ENCODE results near the gene ARSD.
"Not testable (repeated sequence)": the region's sequence is repeated elsewhere in the genome, so short reads cannot be mapped to it uniquely, and the experiment has no call there.

Gene ARSD

DNA sequence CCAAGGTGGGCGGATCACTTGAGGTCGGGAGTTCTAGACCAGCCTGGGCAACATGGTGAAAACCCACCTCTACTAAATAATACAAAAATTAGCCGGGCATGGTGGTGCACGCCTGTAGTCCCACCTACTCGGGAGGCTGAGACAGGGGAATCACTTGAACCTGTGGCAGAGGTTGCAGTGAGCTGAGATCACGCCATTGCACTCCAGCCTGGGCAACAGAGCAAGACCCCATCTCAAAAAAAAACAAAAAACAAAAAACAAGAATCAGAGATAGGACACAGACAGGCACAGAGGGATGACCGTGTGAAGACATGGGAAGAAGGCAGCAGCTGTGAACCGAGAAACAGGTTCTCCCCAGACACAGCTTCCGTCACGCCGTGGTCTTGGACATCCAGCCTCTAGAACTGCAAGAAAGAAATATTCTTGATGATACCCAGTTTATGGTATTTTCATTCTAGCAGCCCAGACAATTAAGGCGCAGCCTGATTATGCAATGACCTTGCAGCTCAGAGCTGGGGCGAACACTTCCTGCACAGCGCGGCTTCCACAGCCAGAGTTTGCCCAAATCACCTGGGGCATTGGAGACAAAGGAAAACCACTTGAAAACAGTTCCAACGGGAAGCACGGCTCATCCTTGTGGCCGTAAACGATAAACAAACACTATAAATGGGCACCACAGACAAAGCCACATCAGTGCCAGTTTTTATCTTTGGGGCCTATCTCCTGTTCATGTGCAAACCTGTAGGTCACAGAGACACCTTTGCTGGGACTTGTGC lies 4.2 kb upstream of the ARSD start:
- DNase-seq = no peak

DNA sequence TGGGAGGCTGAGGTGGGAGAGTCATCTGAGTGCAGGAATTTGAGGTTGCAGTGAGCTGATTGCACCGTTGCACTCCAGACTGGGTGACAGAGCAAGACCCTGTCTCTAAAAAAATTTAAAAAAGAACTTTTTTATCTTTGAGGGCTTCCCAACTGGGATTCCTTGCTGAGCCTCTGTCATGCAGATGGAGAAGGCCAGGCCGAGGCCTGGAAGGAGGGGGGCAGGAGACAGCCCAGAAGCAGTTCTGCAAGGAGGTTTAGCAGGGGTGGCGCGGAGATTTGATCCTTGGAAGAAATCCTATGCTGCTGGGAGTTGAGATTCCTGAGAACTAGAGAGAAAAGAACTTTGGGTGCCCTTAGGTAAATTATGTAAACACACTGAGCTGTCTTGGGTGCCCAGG lies 2.5 kb upstream of the ARSD start:
- no peak for DNase-seq

DNA sequence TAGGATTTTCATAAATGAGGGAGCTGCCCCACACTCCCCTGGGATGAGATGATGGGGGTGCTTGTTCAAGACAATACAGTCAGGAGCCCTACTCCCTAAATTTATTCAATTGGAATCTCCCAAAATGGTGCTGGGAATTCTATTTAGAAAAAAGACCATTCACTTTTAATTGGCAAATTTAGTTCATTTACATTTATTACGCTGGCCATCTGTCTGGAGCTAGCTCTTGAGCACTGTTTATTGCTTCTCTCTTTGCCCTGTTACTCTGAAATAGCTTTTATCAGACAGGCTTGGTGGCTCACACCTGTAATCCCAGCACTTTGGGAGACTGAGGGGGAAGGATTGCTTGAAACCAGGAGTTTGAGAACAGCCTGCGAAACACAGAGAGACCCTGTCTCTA lies 2.0 kb upstream of the ARSD start:
- DNase-seq = no peak

DNA sequence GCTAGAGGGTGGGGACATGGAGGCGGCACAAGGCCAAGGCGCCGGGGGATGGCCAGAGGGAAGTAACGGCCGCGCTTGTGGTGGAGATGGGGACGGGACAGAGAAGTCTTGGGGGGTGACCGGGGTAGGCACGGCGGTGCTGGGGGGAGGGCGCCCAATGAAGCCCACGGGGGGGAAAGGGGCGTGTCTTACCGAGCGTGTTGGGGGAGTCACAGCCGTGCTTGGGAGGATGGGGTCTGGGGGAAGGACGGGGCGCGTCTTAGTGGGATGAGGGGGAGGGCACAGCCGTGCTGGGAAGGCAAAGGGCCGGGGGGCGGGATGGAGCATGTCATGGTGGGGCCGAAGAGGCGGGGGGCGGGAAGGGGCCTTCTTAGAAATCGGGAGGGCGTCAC lies 952 bp downstream of the ARSD start:
- DNase-seq = no peak

DNA sequence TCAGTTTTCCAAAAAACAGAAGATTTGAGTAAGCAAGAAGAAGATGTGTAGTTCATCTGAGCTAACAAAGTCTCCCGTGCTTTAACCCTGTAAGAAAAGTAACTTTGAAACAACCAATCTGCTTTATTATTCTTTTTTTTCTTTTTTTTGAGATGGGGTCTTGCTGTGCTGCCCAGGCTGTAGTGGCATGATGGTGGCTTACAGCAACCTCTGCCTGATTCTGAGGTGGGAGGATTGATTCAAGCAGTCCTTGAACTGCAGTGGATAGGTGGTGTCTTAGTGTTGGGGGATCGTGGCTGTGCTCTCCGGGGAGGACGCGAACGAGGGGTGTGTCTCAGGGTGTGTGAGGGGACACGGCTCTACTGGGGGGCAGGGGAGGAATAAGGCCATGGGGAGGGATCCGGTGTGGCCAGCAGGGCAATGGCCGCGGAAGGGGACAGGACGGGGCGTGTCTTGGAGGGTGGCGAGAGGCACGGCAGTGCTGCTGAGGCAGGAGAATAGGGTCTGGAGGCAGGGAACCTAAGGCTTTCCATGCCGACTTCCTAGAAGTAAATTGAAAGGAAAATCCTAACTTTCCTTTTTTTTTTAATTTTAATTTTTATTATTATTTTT lies 2.4 kb downstream of the ARSD start:
- no peak for DNase-seq

DNA sequence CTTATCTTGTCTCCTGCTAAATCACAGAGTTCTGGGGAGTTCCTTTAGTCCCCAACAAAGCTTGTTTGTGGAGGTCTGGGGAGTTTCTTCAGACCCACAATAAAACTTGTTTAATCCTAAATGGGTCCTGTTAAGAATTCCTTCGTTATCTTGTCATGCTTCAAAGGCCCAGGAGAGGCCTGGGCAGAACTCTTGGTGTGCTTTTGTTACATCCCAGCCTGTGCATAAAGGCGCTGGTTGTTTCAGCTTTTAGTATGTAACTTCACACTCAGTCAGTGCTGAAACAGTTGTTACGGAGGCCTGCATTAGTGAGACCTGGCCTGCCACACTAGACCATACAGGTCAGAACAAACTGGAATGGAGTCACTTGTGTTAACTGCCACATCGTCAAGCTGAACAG lies 2.9 kb downstream of the ARSD start:
- not testable (repeated sequence) for DNase-seq

DNA sequence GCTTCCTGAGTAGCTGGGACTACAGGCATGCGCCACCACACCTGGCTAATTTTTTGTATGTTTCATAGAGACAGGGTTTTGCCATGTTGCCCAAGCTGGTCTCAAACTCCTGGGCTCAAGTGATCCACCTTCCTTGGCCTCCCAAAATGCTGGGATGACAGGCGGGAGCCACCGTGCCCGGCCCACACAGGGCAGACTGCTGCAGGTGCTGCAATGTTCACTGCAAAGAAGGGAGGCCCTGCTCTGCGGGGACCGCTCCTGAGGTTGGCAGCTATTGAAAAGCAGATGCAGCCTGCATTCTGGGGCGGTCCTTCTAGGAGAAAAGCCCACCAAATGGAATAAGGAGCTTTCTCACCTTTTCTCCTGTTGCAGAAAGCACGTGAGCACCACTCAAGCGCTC lies 5.0 kb downstream of the ARSD start:
- no peak for DNase-seq

DNA sequence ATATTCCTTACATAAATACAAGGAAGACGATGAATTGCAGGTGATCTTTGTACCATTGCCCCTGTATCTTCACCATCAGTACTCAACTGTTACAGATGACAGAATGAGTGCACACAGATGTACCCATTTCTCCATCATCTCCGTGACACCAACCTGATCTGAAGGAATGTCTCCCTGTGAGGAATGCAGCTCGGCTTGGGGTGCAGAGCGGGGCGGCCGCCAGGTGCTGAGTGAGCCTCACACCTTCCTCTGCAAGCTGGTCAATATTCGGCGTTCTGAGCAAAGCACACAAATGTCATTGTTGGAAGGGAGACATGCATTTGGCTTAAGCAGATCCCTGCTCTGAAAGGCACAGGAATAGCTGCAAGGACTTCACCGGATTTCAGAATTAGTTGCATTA lies 7.4 kb downstream of the ARSD start:
- DNase-seq = no peak

DNA sequence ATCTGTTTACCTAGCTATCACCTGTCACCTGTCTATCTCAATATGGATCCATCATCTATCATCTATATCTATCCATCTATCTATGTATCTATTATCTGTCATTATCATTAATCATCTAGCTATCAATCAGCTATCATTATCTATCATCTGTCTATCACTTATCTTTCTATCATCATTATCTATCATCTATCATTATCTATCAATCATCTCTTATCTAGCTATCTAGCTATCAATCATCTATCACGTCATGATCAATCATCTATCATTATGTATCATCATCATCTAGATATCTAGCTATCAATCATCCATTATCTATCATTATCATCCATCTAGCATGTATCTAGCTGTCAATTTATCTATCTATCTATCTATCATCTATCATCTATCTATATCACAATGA lies 7.9 kb downstream of the ARSD start:
- DNase-seq = no peak

DNA sequence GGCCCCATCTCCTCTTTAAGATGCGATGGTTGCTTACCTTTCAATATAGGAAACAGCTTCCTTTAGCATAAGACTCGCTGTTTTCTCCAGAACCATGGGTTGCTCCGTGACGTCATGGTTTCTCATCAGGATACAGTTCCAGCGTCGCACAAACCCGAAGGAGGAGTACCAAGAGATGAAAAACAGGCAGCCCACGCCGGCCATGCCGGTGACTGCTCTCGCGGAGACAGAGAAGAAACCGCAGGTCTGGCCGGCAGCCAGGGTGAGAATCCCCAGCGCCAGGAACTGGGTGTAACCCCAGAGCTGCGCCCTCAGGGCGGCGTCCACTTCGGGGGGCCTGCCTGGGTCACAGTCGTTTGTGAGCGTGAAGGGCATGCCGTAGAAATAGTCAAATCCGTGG lies 11.4 kb downstream of the ARSD start:
- no peak for DNase-seq

DNA sequence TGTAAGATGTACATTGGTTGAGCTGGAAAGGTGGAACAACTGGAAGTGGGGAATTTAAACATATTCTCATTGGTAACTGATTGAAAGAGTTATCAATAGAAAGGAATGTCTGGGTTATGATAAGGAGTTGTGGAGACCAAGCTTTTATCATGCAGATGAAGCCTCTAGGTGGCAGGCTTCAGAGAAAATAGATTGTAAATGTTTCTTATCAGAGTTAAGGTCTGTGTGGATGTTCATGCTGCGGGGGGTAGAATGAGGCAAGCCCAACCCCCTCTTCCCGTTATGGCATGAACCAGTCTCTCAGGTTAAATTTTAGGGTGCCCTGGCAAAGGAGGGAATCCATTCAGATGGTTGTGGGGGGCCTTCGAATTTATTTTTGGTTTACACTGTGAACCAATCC lies 16.0 kb downstream of the ARSD start:
- DNase-seq = no peak

DNA sequence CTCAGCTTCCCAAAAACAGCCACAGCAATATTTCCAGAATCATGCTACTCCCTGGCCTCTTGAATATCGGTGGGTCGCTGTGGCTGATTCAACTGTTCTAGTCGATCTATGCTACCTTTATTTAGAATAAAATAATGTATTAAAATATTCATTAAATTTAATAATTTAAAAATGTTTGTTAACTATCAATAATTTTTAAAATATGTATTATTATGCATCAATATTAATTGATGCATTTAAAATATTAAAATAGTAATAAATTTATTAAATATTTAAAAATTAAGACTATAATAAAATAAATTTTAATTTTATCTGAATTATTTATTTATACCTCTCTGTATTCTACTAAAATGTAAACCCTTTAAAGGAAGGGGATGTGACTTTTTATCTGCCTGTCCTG lies 19.0 kb downstream of the ARSD start:
- no peak for DNase-seq

DNA sequence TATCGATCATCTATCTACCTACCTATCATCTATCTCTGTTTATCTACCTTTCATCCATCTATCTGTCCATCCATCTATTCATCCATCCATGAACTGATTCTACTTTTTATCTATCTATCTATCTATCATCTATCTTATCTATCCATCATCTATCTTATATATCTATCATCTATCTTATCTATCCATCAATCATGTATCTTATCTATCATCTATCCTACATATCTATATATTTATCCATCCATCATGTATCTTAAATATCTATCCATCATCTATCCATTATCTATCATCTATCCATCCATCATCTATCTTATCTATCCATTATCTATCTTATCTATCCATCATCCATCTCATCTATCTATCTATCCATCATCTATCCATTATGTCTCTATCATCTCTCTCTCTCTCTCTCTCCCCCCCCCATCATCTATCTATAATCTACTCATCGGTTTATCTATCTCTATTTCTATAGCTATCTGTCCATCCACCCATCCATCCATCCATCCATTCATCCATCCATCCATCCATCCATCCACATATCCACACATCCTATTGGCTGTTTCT lies 20.9 kb downstream of the ARSD start:
- DNase-seq = no peak

DNA sequence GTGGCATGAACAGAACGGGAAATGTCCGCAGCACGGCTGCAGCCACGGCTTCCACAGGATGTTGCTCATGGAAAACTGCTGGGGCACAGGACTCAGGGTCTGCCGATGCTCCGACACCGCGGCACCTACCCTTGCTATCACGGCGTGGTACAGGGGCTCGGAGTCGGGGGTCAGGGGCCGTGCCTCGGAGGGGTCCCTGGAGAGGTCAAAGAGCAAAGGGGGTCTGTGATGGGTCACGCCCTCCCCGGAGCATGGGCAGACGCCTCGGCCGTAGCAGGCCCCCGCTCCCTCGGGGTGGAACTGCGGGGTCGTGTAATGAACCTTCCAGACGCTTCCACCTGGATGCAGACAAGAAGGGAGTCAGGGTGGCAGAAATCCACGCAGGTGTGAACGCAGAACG lies 21.8 kb downstream of the ARSD start:
- no peak for DNase-seq

DNA sequence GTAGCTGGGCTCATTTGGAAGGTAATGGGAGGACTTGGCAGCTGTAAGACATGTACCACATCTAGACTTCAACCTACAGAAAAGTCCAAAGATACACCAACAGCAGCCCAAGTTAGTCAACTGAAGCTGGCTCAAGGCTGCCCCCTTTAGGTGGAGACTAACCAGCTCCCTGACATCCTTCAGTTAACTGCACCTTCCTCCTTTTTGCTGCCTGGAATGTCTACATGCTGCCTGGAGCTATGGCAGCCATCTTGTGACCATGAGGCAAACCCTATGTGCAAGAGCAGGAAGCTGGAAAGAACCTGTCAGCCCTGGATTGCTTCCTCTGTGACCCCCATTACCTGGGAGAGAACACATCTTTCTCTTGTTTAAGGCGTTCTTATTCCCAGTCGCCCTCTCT lies 25.8 kb downstream of the ARSD start:
- no peak for DNase-seq

DNA sequence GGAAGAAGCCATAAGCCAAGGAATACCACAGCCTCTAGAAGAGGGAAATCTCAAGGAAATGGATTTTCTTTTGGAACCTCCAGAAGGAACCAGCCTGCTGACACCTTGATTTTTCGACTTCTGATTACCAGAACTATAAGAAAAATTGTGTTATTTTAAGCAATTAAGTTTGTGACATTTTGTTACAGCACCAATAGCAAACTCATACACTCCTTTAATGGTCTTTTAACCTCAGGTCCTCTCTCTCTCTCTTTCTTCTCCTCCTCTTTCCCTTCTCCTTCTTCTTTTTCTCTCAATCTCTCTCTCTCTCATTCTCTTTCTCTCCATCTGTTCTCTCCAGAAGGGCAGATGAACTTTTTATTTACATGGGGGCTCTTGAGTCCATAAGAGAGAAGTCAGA lies 26.3 kb downstream of the ARSD start:
- DNase-seq = no peak

DNA sequence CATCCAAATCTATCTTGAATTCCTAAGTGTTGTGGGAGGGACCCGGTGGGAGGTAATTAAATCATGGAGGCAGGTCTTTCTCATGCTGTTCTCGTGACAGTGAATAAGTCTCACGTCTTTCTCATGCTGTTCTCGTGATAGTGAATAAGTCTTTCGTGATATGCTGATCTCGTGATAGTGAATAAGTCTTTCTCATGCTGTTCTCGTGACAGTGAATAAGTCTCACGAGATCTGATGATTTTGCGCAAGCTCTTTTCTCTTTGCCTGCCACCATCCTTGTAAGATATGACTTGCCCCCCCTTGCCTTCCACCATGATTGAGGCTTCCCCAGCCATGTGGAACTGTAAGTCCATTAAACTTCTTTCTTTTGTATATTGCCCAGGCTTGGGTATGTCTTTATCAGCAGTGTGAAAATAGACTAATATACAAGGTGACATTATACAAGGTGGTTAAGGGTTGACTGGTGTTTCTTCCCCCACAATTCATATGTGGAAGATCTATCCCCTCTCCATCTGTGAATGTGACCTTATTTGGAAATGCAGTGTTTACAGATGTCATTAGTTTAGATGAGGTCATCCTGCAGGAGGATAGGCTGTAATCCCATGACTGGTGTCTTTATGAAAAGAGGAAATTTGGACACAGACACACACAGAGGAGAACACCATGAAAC lies 27.6 kb downstream of the ARSD start:
- DNase-seq = no peak

DNA sequence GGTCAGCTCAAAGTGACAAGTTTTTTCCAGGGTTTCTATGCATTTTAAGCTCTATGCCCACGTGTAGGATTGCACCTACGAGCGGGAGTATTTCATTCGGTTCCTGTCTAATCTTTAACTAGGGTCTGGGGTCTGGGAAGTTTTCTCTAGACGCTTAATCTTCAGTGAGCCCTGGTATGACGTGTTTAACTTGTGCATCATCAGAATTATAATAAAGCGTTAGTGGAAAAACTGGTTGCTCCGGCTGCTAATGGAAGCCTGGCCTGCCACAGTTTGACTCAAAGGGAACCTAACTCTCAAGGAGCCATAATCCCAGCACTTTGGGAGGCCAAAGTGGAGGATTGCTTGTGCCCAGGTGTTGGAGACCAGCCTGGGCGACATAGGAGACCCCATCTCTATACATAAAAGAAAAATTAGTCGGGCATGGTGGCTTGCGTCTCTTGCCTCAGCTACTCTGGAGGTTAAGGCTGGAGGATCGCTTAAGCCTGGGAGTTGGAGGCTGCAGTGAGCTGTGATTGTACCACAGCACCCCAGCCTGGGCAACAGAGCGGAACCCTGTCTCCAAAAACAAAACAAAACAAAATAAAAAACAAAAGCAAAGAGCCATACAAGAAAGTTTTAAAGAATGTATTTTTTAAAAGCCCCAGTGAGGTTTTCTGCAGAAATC lies 30.2 kb downstream of the ARSD start:
- no peak for DNase-seq

DNA sequence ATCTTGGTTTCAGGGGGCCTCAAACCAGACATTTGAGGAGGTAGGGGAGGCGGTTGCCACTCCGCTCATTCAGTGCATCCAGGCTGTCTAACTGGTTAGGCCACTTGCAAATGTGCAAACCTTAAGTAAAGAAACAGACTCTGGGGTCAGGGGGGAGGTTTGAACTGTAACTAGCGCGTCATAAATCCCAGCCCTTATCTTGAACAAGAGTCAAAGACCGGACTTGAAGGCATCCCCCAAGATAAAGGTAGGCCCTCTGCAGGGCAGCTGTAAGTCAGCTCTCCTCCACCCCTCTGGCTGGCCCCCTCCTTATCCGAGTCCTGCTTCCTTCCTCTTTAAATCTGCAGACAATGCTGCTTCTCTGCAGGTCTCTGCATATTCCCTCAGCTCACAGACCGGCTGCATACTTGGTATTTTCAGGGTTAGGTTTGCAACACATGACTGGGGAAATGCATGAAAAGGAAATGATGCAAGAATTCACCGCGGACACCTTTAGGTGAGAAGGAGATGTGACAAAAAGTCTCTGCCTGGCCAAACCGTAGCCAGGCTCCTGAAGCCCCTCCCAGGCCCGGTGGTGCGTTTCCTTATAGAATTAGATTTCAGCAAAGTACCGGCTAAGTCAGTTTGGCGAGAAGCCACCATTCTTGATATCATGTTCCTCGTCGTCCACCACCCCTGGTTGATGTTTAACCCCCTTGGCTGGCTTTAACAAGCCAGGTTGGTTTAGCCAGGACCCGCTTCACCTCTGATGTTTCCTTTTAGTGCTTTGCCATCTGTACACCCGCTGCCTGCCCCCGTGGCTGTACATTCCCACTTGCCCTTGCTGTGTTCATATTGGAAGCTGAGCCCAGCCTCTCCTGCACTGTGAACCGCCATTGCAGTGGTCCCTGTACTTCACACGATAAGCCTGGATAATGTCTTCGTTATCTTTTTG lies 31.2 kb downstream of the ARSD start:
- DNase-seq = not testable (repeated sequence)

DNA sequence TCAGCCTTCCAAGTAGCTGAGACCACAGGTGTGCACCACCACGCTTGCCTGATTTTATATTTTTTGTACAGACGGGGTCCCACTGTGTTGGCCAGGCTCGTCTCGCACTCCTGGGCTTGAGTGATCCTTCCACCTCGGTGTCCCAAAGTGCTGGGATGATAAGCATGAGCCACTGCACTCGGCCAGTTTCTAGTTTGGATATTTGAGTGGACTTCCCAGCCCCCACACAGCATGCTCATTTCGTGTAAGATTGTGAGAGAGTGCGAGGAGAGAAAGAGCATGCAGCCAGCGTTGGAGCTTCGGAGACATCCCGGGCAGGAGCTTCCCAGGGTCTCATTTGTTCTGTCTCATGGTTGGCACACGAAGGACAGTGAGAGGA lies 31.8 kb downstream of the ARSD start:
- no peak for DNase-seq

DNA sequence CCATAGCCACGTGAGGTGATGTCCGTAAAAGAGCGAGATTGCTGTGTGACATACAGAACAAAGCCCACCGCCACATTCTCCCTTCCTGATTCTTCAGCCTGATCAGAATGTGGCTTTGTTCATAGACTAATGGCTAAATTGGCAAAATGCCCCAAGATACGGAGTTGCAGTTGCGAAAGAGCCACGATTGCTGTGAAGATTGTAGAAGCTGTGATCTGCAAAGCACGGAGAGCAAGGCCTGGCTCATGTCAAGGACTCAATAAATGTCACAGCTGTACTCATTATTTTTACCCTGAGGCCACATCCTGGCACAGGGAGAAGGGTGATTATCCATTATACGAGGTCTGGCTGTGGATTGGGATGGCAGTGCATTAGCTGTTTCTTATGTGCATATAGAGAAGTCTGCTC lies 34.2 kb downstream of the ARSD start:
- DNase-seq = no peak

DNA sequence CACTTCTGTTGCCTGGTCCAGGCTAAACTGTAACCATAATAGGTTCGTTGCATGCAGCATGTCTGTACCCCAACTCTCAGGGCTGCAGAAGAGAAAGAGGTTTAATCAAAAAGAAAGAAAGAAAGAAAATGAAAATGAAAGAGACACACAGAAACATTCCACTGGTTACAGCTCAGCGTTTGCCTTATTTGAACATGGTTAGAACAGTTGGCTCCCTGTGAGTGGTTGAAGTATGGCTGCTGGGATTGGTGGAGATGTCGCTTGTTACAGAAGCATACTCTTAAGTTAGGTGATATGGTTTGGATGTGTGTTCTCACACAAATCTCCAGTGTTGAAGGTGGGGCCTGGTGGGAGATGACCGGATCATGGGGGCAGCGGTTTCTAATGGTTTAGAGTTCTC lies 36.3 kb downstream of the ARSD start:
- no peak for DNase-seq

Measured in activated CD8-positive, alpha-beta memory T cell treated with anti-CD3 and anti-CD28 coated beads, Interleukin-2, amount 50 U/mL, for 48 hours (primary cell).